RWPE2 (cell line): ENCODE results near the gene KCNT2.

Experiments used
- ATAC-seq: fragments of 200-7000 bp; cut with Tn5 transposase; 3 replicates; pipeline ENCODE4 v1.9.1; 2021; ENCODE audit warnings: low read depth
- DNase-seq: peaks from one replicate; pipeline ENCODE4 v3.0.0-alpha.2; 2020; ENCODE audit warnings: low spot score
- H3K27ac ChIP-seq: fragments of 450-650 bp; 2 replicates; pipeline ENCODE4 v1.5.1; 2017; ENCODE audit warnings: mild to moderate bottlenecking; ENCODE audit not compliant: poor library complexity, severe bottlenecking
- H3K27me3 ChIP-seq: fragments of 250-450 bp; sonication (Bioruptor Pico); 2 replicates; pipeline ENCODE4 v1.5.1; 2021; ENCODE audit warnings: mild to moderate bottlenecking, moderate library complexity; ENCODE audit not compliant: insufficient read depth, poor library complexity, severe bottlenecking
- H3K36me3 ChIP-seq: fragments of 250-450 bp; sonication (Bioruptor Pico); 2 replicates; pipeline ENCODE4 v1.5.1; 2020; ENCODE audit warnings: low read depth, mild to moderate bottlenecking, moderate library complexity
- H3K4me1 ChIP-seq: fragments of 250-450 bp; sonication (Bioruptor Pico); 2 replicates; pipeline ENCODE4 v1.5.1; 2021; ENCODE audit warnings: mild to moderate bottlenecking, moderate library complexity; ENCODE audit not compliant: insufficient read depth, poor library complexity, severe bottlenecking
- H3K4me3 ChIP-seq: fragments of 250-450 bp; sonication (Bioruptor Pico); 2 replicates; pipeline ENCODE4 v1.5.1; 2021; ENCODE audit warnings: mild to moderate bottlenecking, moderate library complexity; ENCODE audit not compliant: severe bottlenecking
- H3K9me3 ChIP-seq: fragments of 250-450 bp; sonication (Bioruptor Pico); 2 replicates; pipeline ENCODE4 v1.5.1; 2021; ENCODE audit warnings: mild to moderate bottlenecking, moderate library complexity; ENCODE audit not compliant: severe bottlenecking
- CTCF ChIP-seq: fragments of 450-650 bp; IDR thresholded peaks from one replicate; pipeline ENCODE4 v1.5.1; 2017; ENCODE audit warnings: mild to moderate bottlenecking, moderate library complexity; ENCODE audit not compliant: poor library complexity, severe bottlenecking

Gene KCNT2

GRCh38 chr1:196209983-196210382 lies 398.3 kb downstream of the KCNT2 start:
- H3K36me3 ChIP-seq = no peaks in the 10 kb centered on the region
- no peak for ATAC-seq
- H3K4me1 ChIP-seq = no peaks in the 10 kb centered on the region
- H3K27ac ChIP-seq = no peak overlapping the region
- H3K27me3 ChIP-seq = no peaks in the 10 kb centered on the region
- TF ChIP-seq CTCF = no peak
- no peak overlapping the region for H3K4me3 ChIP-seq
- no peaks in the 10 kb centered on the region for H3K9me3 ChIP-seq
- DNase-seq = no peak

- DNase-seq = no peak
- no peak overlapping the region for H3K27ac ChIP-seq
- no peaks in the 10 kb centered on the region for H3K36me3 ChIP-seq
- no peak overlapping the region for H3K4me3 ChIP-seq
- no peaks in the 10 kb centered on the region for H3K9me3 ChIP-seq
- no peak for TF ChIP-seq CTCF
- no peaks in the 10 kb centered on the region for H3K27me3 ChIP-seq
- H3K4me1 ChIP-seq = no peaks in the 10 kb centered on the region
- no peak for ATAC-seq
These were observed 399.0 kb downstream of the KCNT2 start for GRCh38 chr1:196209265-196209664.

- DNase-seq = no peak
- H3K4me3 ChIP-seq = no peak overlapping the region
- H3K27ac ChIP-seq = no peak overlapping the region
- no peaks in the 10 kb centered on the region for H3K36me3 ChIP-seq
- no peaks in the 10 kb centered on the region for H3K4me1 ChIP-seq
- no peak for TF ChIP-seq CTCF
- H3K9me3 ChIP-seq = no peaks in the 10 kb centered on the region
- H3K27me3 ChIP-seq = no peaks in the 10 kb centered on the region
- no peak for ATAC-seq
These were observed 400.5 kb downstream of the KCNT2 start for GRCh38 chr1:196207612-196208217.

- DNase-seq = no peak
- H3K4me3 ChIP-seq = no peak overlapping the region
- no peak for TF ChIP-seq CTCF
- no peak overlapping the region for H3K27ac ChIP-seq
- no peaks in the 10 kb centered on the region for H3K27me3 ChIP-seq
- H3K4me1 ChIP-seq = no peaks in the 10 kb centered on the region
- H3K9me3 ChIP-seq = no peaks in the 10 kb centered on the region
- no peak for ATAC-seq
- no peaks in the 10 kb centered on the region for H3K36me3 ChIP-seq
These were observed 402.4 kb downstream of the KCNT2 start for GRCh38 chr1:196205882-196206281.

GRCh38 chr1:196196486-196196885 lies 411.8 kb downstream of the KCNT2 start:
- Histone ChIP-seq H3K36me3 (no peaks in the 10 kb centered on the region), H3K9me3 (no peaks in the 10 kb centered on the region), H3K27ac (no peak overlapping the region), H3K4me3 (no peak overlapping the region), H3K4me1 (no peaks in the 10 kb centered on the region), H3K27me3 (no peaks in the 10 kb centered on the region)
- no peak for DNase-seq
- ATAC-seq = no peak
- no peak for TF ChIP-seq CTCF
